Fibroblast of the aortic adventitia (primary cell): Measurements from ENCODE around the gene VAMP1. TPM values are rescaled to one million over a fixed set of nuclear protein-coding genes. Genes with fewer than 3 reads are reported as not detected.

Source experiments
- DNase-seq: peaks from one replicate; pipeline ENCODE4 v3.0.0-alpha.2; 2010; ENCODE audit warnings: low read depth
- H3K4me3 ChIP-seq: 2 replicates; pipeline ENCODE4 v1.5.1; 2011; ENCODE audit warnings: low read depth, mild to moderate bottlenecking, control low read depth, low read length, moderate library complexity
- CTCF ChIP-seq: IDR thresholded peaks from 2 replicates; pipeline ENCODE4 v1.5.1; 2011; ENCODE audit warnings: mild to moderate bottlenecking, low read length, control low read depth, inconsistent platforms; ENCODE audit not compliant: insufficient read depth
- total RNA-seq: library from RNA; depleted of rRNA; stranded (reverse); fragments of >200 nt; gene quantifications from 2 replicates; pipeline ENCODE4 v1.2.3, GENCODE V29; 2012; ENCODE audit warnings: low replicate concordance

VAMP1 gene
- total RNA-seq, 1 donor = 9.0 TPM

GRCh38 chr12:6461401-6462233 is 8.9 kb downstream of the VAMP1 start:
- no peak for DNase-seq
- H3K4me3 ChIP-seq = no peak overlapping the region
- no peak for TF ChIP-seq CTCF

GRCh38 chr12:6460751-6461371 is 9.6 kb downstream of the VAMP1 start:
- no peak for DNase-seq
- TF ChIP-seq CTCF = no peak
- no peak overlapping the region for H3K4me3 ChIP-seq

GRCh38 chr12:6459004-6459337 is 11.5 kb downstream of the VAMP1 start:
- no peak for TF ChIP-seq CTCF
- no peak for DNase-seq
- no peak overlapping the region for H3K4me3 ChIP-seq

GRCh38 chr12:6458281-6459003 is 12.0 kb downstream of the VAMP1 start:
- DNase-seq = no peak
- no peak for TF ChIP-seq CTCF
- H3K4me3 ChIP-seq = no peak overlapping the region

GRCh38 chr12:6457220-6457945 is 13.1 kb downstream of the VAMP1 start:
- no peak for TF ChIP-seq CTCF
- no peak for DNase-seq

GRCh38 chr12:6452944-6453630 is 17.4 kb downstream of the VAMP1 start:
- TF ChIP-seq CTCF = no peak
- DNase-seq = no peak
- peak overlapping the region; percentile 81 for H3K4me3 ChIP-seq

More at GRCh38 chr12:6457220-6457945, 13.1 kb downstream of the VAMP1 start:
- no peak overlapping the region for H3K4me3 ChIP-seq
